HepG2 (cell line): ENCODE data around the gene SF1. TPM values are rescaled to one million over a fixed set of nuclear protein-coding genes. Genes with fewer than 3 reads are reported as not detected.

Experiments
- ELF1 ChIP-seq: sonication (generic); formaldehyde crosslinking; IDR thresholded peaks from 2 replicates; pipeline ENCODE4 v1.4.0; 2020; ENCODE audit warnings: missing genetic modification reagents
- FOXK1 ChIP-seq: sonication (generic); formaldehyde crosslinking; IDR thresholded peaks from 2 replicates; pipeline ENCODE4 v1.4.0; 2020; ENCODE audit warnings: low read depth, missing genetic modification reagents, borderline replicate concordance
- LCORL ChIP-seq, 2 experiments: fragments of 450-650 bp in 1 of 2; sonication (generic) in 1 of 2; formaldehyde crosslinking in 1 of 2; IDR thresholded peaks; 2 replicates each; pipeline versions ENCODE4 v1.5.0 to v1.6.1; 2017 to 2020; ENCODE audit warnings: antibody characterized with exemption in 1 of 2, missing genetic modification reagents in 1 of 2
- NR1H2 ChIP-seq: sonication (generic); formaldehyde crosslinking; IDR thresholded peaks from 2 replicates; pipeline ENCODE4 v1.8.1; 2022; ENCODE audit warnings: low read depth, missing genetic modification reagents, borderline replicate concordance
- NR2C2 ChIP-seq: sonication (generic); formaldehyde crosslinking; IDR thresholded peaks from 2 replicates; pipeline ENCODE4 v1.4.0; 2020; ENCODE audit warnings: missing genetic modification reagents, mild to moderate bottlenecking, moderate library complexity, borderline replicate concordance
- SALL1 ChIP-seq: sonication (generic); formaldehyde crosslinking; IDR thresholded peaks from 2 replicates; pipeline ENCODE4 v1.8.0; 2022; ENCODE audit warnings: mild to moderate bottlenecking, missing genetic modification reagents
- STAG1 ChIP-seq: sonication (generic); formaldehyde crosslinking; IDR thresholded peaks from 2 replicates; pipeline ENCODE4 v1.4.0; 2020; ENCODE audit warnings: missing genetic modification reagents
- ZSCAN29 ChIP-seq: sonication (generic); formaldehyde crosslinking; conservative IDR thresholded peaks from 2 replicates; pipeline ENCODE4 v1.4.0; 2020; ENCODE audit warnings: mild to moderate bottlenecking, missing genetic modification reagents
- polyA plus RNA-seq, 8 experiments: library from polyadenylated mRNA; depleted of rRNA in 3 of 8; stranded (reverse) in 7 of 8; unstranded in 1 of 8; fragments of >200 nt; fragmentation: Illumina TruSeq in 4 of 8; extraction: Trizol in 4 of 8; gene quantifications; 2 replicates each; pipeline versions ENCODE4 v1.2.1 to v1.2.3, GENCODE V29; 2011 to 2016; ENCODE audit warnings: low read depth in 4 of 8, missing spikeins in 1 of 8, mixed read lengths in 1 of 8; ENCODE audit not compliant: insufficient read depth in 1 of 8
- total RNA-seq, 5 experiments: library from RNA; depleted of rRNA; stranded (reverse); fragments of >200 nt; fragmentation: Illumina TruSeq; extraction: Trizol; gene quantifications; 2 replicates each; pipeline ENCODE4 v1.2.3, GENCODE V29; 2016; ENCODE audit warnings: low read depth in 1 of 5
- TF ChIP-seq, protein P1 (sequence below): sonication (generic); formaldehyde crosslinking; IDR thresholded peaks from 2 replicates; pipeline ENCODE4 v1.4.0; 2020; ENCODE audit warnings: missing genetic modification reagents
- TF ChIP-seq, protein P2 (sequence below): sonication (generic); formaldehyde crosslinking; IDR thresholded peaks from 2 replicates; pipeline ENCODE4 v1.5.0; 2020; ENCODE audit warnings: missing genetic modification reagents, mild to moderate bottlenecking, borderline replicate concordance
- TF ChIP-seq, protein P3 (sequence below): sonication (generic); formaldehyde crosslinking; IDR thresholded peaks from 2 replicates; pipeline ENCODE4 v1.5.1; 2020; ENCODE audit warnings: mild to moderate bottlenecking, missing genetic modification reagents, moderate library complexity

The SF1 gene
- total and polyA plus RNA-seq, 2 of the 13 experiments (the other 11 are each of a cell fraction or from before 2014, with no cell fraction given): 55.5 to 70.4 TPM

DNA sequence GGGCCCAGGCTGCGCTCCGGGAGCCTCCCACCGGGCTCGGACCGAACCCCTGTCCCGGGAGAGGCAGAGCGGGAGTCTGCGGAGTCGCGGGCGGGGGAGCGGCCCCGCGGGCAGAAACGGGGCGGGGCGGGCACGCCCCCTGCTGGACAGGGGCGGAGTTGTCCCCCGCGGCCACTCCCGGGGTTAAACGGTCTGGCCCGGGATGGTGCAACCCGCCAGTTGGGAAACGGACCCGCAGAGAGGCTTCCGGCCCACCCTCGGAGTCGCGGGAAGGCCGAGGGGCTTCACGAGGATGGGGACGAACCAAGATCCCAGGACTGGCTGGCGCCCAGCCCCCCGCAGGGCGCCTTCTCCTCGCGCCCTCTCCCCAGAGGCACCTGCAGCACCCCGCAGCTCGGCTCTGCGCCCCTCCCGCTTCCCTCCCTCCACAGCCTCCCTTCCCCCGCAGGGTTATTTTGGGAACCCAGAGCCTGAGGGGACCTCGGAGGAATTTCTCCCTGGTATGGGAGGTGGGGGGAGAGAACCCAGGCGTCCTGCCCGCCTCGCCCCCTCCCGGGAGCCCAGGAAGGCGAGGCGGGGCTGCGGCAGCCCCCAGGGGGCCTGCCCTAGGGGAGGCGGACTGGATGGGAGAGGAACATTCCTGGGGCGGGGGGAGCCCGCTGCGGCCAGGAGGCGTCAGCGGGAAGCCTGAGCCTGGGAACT is 35.3 kb downstream of the SF1 start (continued):
- TF ChIP-seq FOXK1 (CRISPR knock-in tag) (no peak), LCORL (IDR thresholded peaks at IDR 0.05) (no peak), LCORL (CRISPR knock-in tag; IDR thresholded peaks at IDR 0.05) (no peak), NR1H2 (CRISPR knock-in tag) (0 out of 2 replicates have a peak, but pooled peaks have one; percentile 30), NR2C2 (CRISPR knock-in tag) (0 out of 2 replicates have a peak, but pooled peaks have one; percentile 40), ELF1 (no peak), ZSCAN29 (peak; percentile 45; the same call in 1 of the 2 replicates), SALL1 (CRISPR knock-in tag) (peak; percentile 17; the same call in 1 of the 2 replicates), STAG1 (peak; percentile 56)
- TF ChIP-seq, protein P1, sequence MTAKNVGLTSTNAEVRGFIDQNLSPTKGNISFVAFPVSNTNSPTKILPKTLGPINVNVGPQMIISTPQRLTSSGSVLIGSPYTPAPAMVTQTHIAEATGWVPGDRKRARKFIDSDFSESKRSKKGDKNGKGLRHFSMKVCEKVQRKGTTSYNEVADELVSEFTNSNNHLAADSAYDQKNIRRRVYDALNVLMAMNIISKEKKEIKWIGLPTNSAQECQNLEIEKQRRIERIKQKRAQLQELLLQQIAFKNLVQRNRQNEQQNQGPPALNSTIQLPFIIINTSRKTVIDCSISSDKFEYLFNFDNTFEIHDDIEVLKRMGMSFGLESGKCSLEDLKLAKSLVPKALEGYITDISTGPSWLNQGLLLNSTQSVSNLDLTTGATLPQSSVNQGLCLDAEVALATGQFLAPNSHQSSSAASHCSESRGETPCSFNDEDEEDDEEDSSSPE (CRISPR knock-in tag): peak; percentile 37; the same call in 1 of the 2 replicates
- TF ChIP-seq, protein P2, sequence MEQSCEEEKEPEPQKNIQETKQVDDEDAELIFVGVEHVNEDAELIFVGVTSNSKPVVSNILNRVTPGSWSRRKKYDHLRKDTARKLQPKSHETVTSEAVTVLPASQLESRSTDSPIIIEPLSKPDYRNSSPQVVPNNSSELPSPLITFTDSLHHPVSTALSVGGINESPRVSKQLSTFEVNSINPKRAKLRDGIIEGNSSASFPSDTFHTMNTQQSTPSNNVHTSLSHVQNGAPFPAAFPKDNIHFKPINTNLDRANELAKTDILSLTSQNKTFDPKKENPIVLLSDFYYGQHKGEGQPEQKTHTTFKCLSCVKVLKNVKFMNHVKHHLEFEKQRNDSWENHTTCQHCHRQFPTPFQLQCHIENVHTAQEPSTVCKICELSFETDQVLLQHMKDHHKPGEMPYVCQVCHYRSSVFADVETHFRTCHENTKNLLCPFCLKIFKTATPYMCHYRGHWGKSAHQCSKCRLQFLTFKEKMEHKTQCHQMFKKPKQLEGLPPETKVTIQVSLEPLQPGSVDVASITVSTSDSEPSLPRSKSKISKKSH (CRISPR knock-in tag): peak; percentile 52; the same call in 1 of the 2 replicates
- TF ChIP-seq, protein P3, sequence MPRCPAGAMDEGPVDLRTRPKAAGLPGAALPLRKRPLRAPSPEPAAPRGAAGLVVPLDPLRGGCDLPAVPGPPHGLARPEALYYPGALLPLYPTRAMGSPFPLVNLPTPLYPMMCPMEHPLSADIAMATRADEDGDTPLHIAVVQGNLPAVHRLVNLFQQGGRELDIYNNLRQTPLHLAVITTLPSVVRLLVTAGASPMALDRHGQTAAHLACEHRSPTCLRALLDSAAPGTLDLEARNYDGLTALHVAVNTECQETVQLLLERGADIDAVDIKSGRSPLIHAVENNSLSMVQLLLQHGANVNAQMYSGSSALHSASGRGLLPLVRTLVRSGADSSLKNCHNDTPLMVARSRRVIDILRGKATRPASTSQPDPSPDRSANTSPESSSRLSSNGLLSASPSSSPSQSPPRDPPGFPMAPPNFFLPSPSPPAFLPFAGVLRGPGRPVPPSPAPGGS (CRISPR knock-in tag): no peak
